Activated CD4-positive, alpha-beta T cell treated with anti-CD3 and anti-CD28 coated beads for 36 hours (primary cell): ENCODE results near the gene TECPR1. TPM values are rescaled to one million over a fixed set of nuclear protein-coding genes. Genes with fewer than 3 reads are reported as not detected.

Experiments
- ATAC-seq: fragments of 200-7000 bp; cut with Tn5 transposase; one replicate; pipeline ENCODE4 v1.10.0; 2021; ENCODE audit warnings: mild to moderate bottlenecking, moderate library complexity
- CTCF ChIA-PET: fragments of 350-600 bp; sonication (Branson Sonifier 250); formaldehyde crosslinking; loops from one replicate; lab custom pipeline; 2021; ENCODE audit warnings: antibody characterized with exemption; lab: Charles Lee
- POLR2A ChIA-PET: fragments of 350-600 bp; sonication (Branson Sonifier 250); formaldehyde crosslinking; loops from one replicate; lab custom pipeline; 2021; ENCODE audit warnings: antibody characterized with exemption, inconsistent platforms; lab: Charles Lee
- DNase-seq: peaks from one replicate; pipeline ENCODE4 v3.0.0-alpha.2; 2020
- H3K27ac Mint-ChIP-seq: one replicate; pipeline ENCODE4 v1.8.0; 2021; ENCODE audit warnings: mixed read lengths
- H3K27me3 Mint-ChIP-seq: one replicate; pipeline ENCODE4 v1.8.0; 2021; ENCODE audit warnings: mixed read lengths
- H3K36me3 Mint-ChIP-seq: one replicate; pipeline ENCODE4 v1.8.0; 2021; ENCODE audit warnings: low read depth, mixed read lengths
- H3K4me1 Mint-ChIP-seq: one replicate; pipeline ENCODE4 v1.8.0; 2021; ENCODE audit warnings: mixed read lengths
- H3K4me3 Mint-ChIP-seq: one replicate; pipeline ENCODE4 v1.8.0; 2021; ENCODE audit warnings: mild to moderate bottlenecking, moderate library complexity, mixed read lengths
- H3K9me3 Mint-ChIP-seq: one replicate; pipeline ENCODE4 v1.8.0; 2021; ENCODE audit warnings: low read depth, mixed read lengths
- intact Hi-C, 2 experiments: fragments of 100-400 bp; cut with DNase I in 1 of 2; cut with micrococcal nuclease in 1 of 2; formaldehyde crosslinking; loops; one replicate each; pipeline versions ENCODE4 v1.14.2 to v1.15.1; 2022 to 2024; cut with DNase I, micrococcal nuclease
- total RNA-seq, 2 experiments: library from RNA; stranded (reverse); gene quantifications; one replicate each; pipeline ENCODE4 v1.2.3, GENCODE V29; 2021

Gene TECPR1
- total RNA-seq, 2 experiments from 2014 or later: 21.8 to 26.5 TPM

GRCh38 chr7:98214811-98215321 is 37.2 kb downstream of the TECPR1 start:
- Mint-ChIP-seq H3K9me3 (no peaks in the 10 kb centered on the region), H3K4me3 (no peak overlapping the region), H3K27me3 (no peaks in the 10 kb centered on the region), H3K4me1 (peaks cover 18% of the 10 kb centered on the region), H3K36me3 (peaks cover 2% of the 10 kb centered on the region), H3K27ac (no peak overlapping the region)
- intact Hi-C loops: no loop called here
- CTCF ChIA-PET: interaction anchor here (0.7 to 1.2 kb wide), 3 partner anchors 24 to 600 kb away, joined by 3 to 4 read pairs (median 3); no protein-coding TSS in a partner anchor
- no peak for DNase-seq
- no peak for ATAC-seq
- POLR2A ChIA-PET: no interaction called here

GRCh38 chr7:98213888-98214810 is 37.9 kb downstream of the TECPR1 start:
- ChIA-PET CTCF (interaction anchor here (0.7 to 1.2 kb wide), 3 partner anchors 24 to 1110 kb away, joined by 3 read pairs; no protein-coding TSS in a partner anchor), POLR2A (interaction anchor here (0.8 kb wide), 1 partner anchor 945 kb away, joined by 3 read pairs; no protein-coding TSS in a partner anchor)
- no peak overlapping the region for H3K27ac Mint-ChIP-seq
- peaks cover 2% of the 10 kb centered on the region for H3K36me3 Mint-ChIP-seq
- DNase-seq (no peak), ATAC-seq (no peak)
- intact Hi-C loops: no loop called here
- H3K4me3 Mint-ChIP-seq: no peak overlapping the region
- H3K27me3 Mint-ChIP-seq: no peaks in the 10 kb centered on the region
- H3K4me1 Mint-ChIP-seq: peaks cover 13% of the 10 kb centered on the region
- H3K9me3 Mint-ChIP-seq: no peaks in the 10 kb centered on the region

- POLR2A ChIA-PET: interaction anchor here (0.8 kb wide), 1 partner anchor 945 kb away, joined by 3 read pairs; no protein-coding TSS in a partner anchor
- DNase-seq (no peak), ATAC-seq (no peak)
- Mint-ChIP-seq H3K36me3 (peaks cover under 1% of the 10 kb centered on the region), H3K27me3 (no peaks in the 10 kb centered on the region), H3K27ac (no peak overlapping the region), H3K4me3 (no peak overlapping the region), H3K4me1 (peaks cover 7% of the 10 kb centered on the region), H3K9me3 (no peaks in the 10 kb centered on the region)
- CTCF ChIA-PET: interaction anchor here (0.7 kb wide), 1 partner anchor 1109 kb away, joined by 3 read pairs; no protein-coding TSS in a partner anchor
- intact Hi-C loops: no loop called here
These were observed 38.6 kb downstream of the TECPR1 start for GRCh38 chr7:98213296-98213887.

GRCh38 chr7:98212532-98213041 is 39.4 kb downstream of the TECPR1 start:
- Mint-ChIP-seq H3K9me3 (no peaks in the 10 kb centered on the region), H3K4me3 (no peak overlapping the region), H3K36me3 (peaks cover 2% of the 10 kb centered on the region), H3K4me1 (peaks cover 3% of the 10 kb centered on the region), H3K27ac (no peak overlapping the region), H3K27me3 (no peaks in the 10 kb centered on the region)
- no peak for DNase-seq
- ChIA-PET CTCF (no interaction called here), POLR2A (no interaction called here)
- intact Hi-C loops: no loop called here
- ATAC-seq: no peak

GRCh38 chr7:98211676-98212531 is 40.1 kb downstream of the TECPR1 start:
- intact Hi-C loops: loop anchor here in 1 of 2 experiments (2.0 kb wide), 1 partner anchor 189 kb away; the partner anchor contains the start of gene BAIAP2L1

GRCh38 chr7:98211221-98211675 is 40.8 kb downstream of the TECPR1 start, which contains the start of gene BHLHA15:
TSS of gene BHLHA15 (plus strand) at chr7:98211439. CDS start at chr7:98212310, 871 bp downstream.
- intact Hi-C loops: loop anchor here in 1 of 2 experiments (2.0 kb wide), 1 partner anchor 190 kb away; the partner anchor contains the start of gene BAIAP2L1
- no peak within 1 kb of the TSS for H3K27ac Mint-ChIP-seq

More at GRCh38 chr7:98211676-98212531, 40.1 kb downstream of the TECPR1 start:
- Mint-ChIP-seq H3K4me3 (peak overlapping the region; percentile 51), H3K9me3 (no peaks in the 10 kb centered on the region), H3K4me1 (peaks cover 3% of the 10 kb centered on the region), H3K36me3 (peaks cover 5% of the 10 kb centered on the region), H3K27ac (no peak overlapping the region), H3K27me3 (no peaks in the 10 kb centered on the region)
- no peak for DNase-seq
- ChIA-PET CTCF (no interaction called here), POLR2A (no interaction called here)
- no peak for ATAC-seq

GRCh38 chr7:98210513-98211220 is 41.4 kb downstream of the TECPR1 start:
- intact Hi-C loops: loop anchor here in 1 of 2 experiments (2.0 kb wide), 1 partner anchor 190 kb away; the partner anchor contains the start of gene BAIAP2L1
- Mint-ChIP-seq H3K9me3 (no peaks in the 10 kb centered on the region), H3K27me3 (no peaks in the 10 kb centered on the region), H3K4me3 (no peak overlapping the region), H3K27ac (no peak overlapping the region), H3K36me3 (peaks cover 15% of the 10 kb centered on the region), H3K4me1 (peaks cover 3% of the 10 kb centered on the region)
- ChIA-PET CTCF (no interaction called here), POLR2A (interaction anchor here (0.6 kb wide), 1 partner anchor 62 kb away, joined by 3 read pairs; no protein-coding TSS in a partner anchor)
- no peak for DNase-seq
- ATAC-seq: no peak

More at GRCh38 chr7:98211221-98211675, 40.8 kb downstream of the TECPR1 start, which contains the start of gene BHLHA15:
- Mint-ChIP-seq H3K4me1 (peaks cover 3% of the 10 kb centered on the region), H3K36me3 (peaks cover 9% of the 10 kb centered on the region), H3K4me3 (peak within 1 kb of the TSS; percentile 51), H3K27me3 (no peaks in the 10 kb centered on the region), H3K9me3 (no peaks in the 10 kb centered on the region)
- peak; percentile 53 for DNase-seq
- CTCF ChIA-PET: no interaction called here
- peak; percentile 31 for ATAC-seq
- POLR2A ChIA-PET: no interaction called here

GRCh38 chr7:98209166-98209920 is 42.7 kb downstream of the TECPR1 start:
- no peak for ATAC-seq
- no peak overlapping the region for H3K27ac Mint-ChIP-seq
- H3K4me1 Mint-ChIP-seq: peaks cover 10% of the 10 kb centered on the region
- H3K27me3 Mint-ChIP-seq: no peaks in the 10 kb centered on the region
- ChIA-PET POLR2A (no interaction called here), CTCF (no interaction called here)
- peaks cover 24% of the 10 kb centered on the region for H3K36me3 Mint-ChIP-seq
- H3K4me3 Mint-ChIP-seq: peak overlapping the region; percentile 21
- H3K9me3 Mint-ChIP-seq: no peaks in the 10 kb centered on the region
- no peak for DNase-seq
- intact Hi-C loops: no loop called here

- CTCF ChIA-PET: no interaction called here
These were observed 45.3 kb downstream of the TECPR1 start for GRCh38 chr7:98206451-98207330.

More at GRCh38 chr7:98206451-98207330, 45.3 kb downstream of the TECPR1 start:
- Mint-ChIP-seq H3K9me3 (no peaks in the 10 kb centered on the region), H3K36me3 (peaks cover 27% of the 10 kb centered on the region), H3K27me3 (no peaks in the 10 kb centered on the region), H3K4me3 (no peak overlapping the region), H3K27ac (no peak overlapping the region), H3K4me1 (peaks cover 32% of the 10 kb centered on the region)
- POLR2A ChIA-PET: no interaction called here
- DNase-seq (no peak), ATAC-seq (no peak)
- intact Hi-C loops: no loop called here
